Activated T-helper 1 cell treated with anti-CD3 and anti-CD28 coated beads, Interleukin-12 subunit alpha, Interleukin-12 subunit beta, Interleukin-2, Interleukin-4 antibody, amounts not matched to agents 30 ng/mL and 10 ng/mL and 1 ng/mL, durations not matched to agents 14 hours and 24 hours and 36 hours (primary cell): ENCODE measurements around the gene ACKR4. TPM values are rescaled to one million over a fixed set of nuclear protein-coding genes. Genes with fewer than 3 reads are reported as not detected.
"Not testable (repeated sequence)": the region's sequence is repeated elsewhere in the genome, so short reads cannot be mapped to it uniquely, and the experiment has no call there.

Experiments used
- DNase-seq: peaks from one replicate; pipeline ENCODE4 v3.0.0; 2021; ENCODE audit warnings: low spot score
- H3K27ac Mint-ChIP-seq: one replicate; pipeline ENCODE4 v1.8.0; 2021; ENCODE audit warnings: mild to moderate bottlenecking, mixed read lengths
- H3K27me3 Mint-ChIP-seq: one replicate; pipeline ENCODE4 v1.8.0; 2022; ENCODE audit warnings: mild to moderate bottlenecking, moderate library complexity, mixed read lengths; ENCODE audit not compliant: insufficient read depth
- H3K36me3 Mint-ChIP-seq: one replicate; pipeline ENCODE4 v1.8.0; 2021; ENCODE audit warnings: low read depth, mixed read lengths
- H3K4me1 Mint-ChIP-seq: one replicate; pipeline ENCODE4 v1.8.0; 2021; ENCODE audit warnings: low read depth, mixed read lengths
- H3K4me3 Mint-ChIP-seq: one replicate; pipeline ENCODE4 v1.8.0; 2021; ENCODE audit warnings: mild to moderate bottlenecking, moderate library complexity, mixed read lengths
- H3K9me3 Mint-ChIP-seq: one replicate; pipeline ENCODE4 v1.8.0; 2021; ENCODE audit warnings: mixed read lengths
- intact Hi-C: fragments of 100-400 bp; cut with micrococcal nuclease; formaldehyde crosslinking; loops from one replicate; pipeline ENCODE4 v1.15.1; 2024
- total RNA-seq: library from RNA; stranded (reverse); gene quantifications from 2 replicates; pipeline ENCODE4 v1.2.3, GENCODE V29; 2022

ACKR4 gene
- total RNA-seq: 0.15 and 0.16 TPM in 2 replicates

GRCh38 chr3:132596816-132597433, at the start of gene ACKR4:
Gene ACKR4 (plus strand): TSS chr3:132597270. CDS start chr3:132600398, 3,128 bp downstream.
- no peaks in the 10 kb centered on the region for H3K9me3 Mint-ChIP-seq
- no peak for DNase-seq
- H3K4me3 Mint-ChIP-seq: no peak within 1 kb of the TSS
- H3K27me3 Mint-ChIP-seq: no peaks in the 10 kb centered on the region
- H3K4me1 Mint-ChIP-seq: peaks cover 6% of the 10 kb centered on the region
- H3K36me3 Mint-ChIP-seq: peaks cover 10% of the 10 kb centered on the region
- no peak within 1 kb of the TSS for H3K27ac Mint-ChIP-seq
- intact Hi-C loops: no loop called here

DNA sequence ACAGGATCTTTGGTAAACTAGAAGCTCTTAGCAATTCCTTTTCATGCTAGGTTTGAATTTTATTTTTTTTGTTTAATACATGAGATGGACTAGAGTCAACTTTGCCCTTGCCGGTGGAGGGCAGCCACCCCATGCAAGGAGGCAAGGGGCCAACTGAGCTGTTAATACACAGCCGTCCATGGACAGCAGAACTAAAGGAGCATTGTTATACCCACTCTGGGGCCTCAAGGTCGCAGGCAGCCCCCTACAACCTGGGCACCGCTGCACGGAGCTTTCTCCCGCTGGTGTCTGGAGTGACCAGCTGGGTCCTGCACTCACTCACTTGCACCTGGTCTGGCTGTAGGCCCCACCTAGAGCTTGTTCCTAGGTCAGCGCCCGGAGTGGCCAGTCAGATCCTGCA, 47.9 kb upstream of the ACKR4 start:
- peaks cover 7% of the 10 kb centered on the region for H3K9me3 Mint-ChIP-seq
- no peak for DNase-seq
- peaks cover 64% of the 10 kb centered on the region for H3K4me1 Mint-ChIP-seq
- H3K27ac Mint-ChIP-seq: peak overlapping the region; percentile 95
- no peaks in the 10 kb centered on the region for H3K27me3 Mint-ChIP-seq
- H3K4me3 Mint-ChIP-seq: no peak overlapping the region
- peaks cover 20% of the 10 kb centered on the region for H3K36me3 Mint-ChIP-seq
- intact Hi-C loops: no loop called here

GRCh38 chr3:132549890-132550578, 47.0 kb upstream of the ACKR4 start:
- Mint-ChIP-seq H3K27ac (peak overlapping the region; percentile 95), H3K36me3 (peaks cover 15% of the 10 kb centered on the region), H3K4me1 (peaks cover 63% of the 10 kb centered on the region), H3K4me3 (peak overlapping the region; percentile 69), H3K9me3 (peaks cover 7% of the 10 kb centered on the region), H3K27me3 (no peaks in the 10 kb centered on the region)
- no peak for DNase-seq
- intact Hi-C loops: loop anchor here (1.0 kb wide), 4 partner anchors 8 to 133 kb away; partner anchors contain the start of gene DNAJC13

GRCh38 chr3:132550579-132551305, 46.3 kb upstream of the ACKR4 start:
- Mint-ChIP-seq H3K9me3 (peaks cover 3% of the 10 kb centered on the region), H3K27me3 (no peaks in the 10 kb centered on the region), H3K4me3 (peak overlapping the region; percentile 2), H3K36me3 (peaks cover 12% of the 10 kb centered on the region), H3K4me1 (peaks cover 64% of the 10 kb centered on the region), H3K27ac (peak overlapping the region; percentile 95)
- DNase-seq: no peak
- intact Hi-C loops: loop anchor here (1.0 kb wide), 4 partner anchors 8 to 133 kb away; partner anchors contain the start of gene DNAJC13

GRCh38 chr3:132553826-132554225, 43.2 kb upstream of the ACKR4 start:
- intact Hi-C loops: no loop called here
- Mint-ChIP-seq H3K4me1 (peaks cover 48% of the 10 kb centered on the region), H3K27me3 (no peaks in the 10 kb centered on the region), H3K27ac (no peak overlapping the region), H3K36me3 (peaks cover 15% of the 10 kb centered on the region), H3K4me3 (no peak overlapping the region), H3K9me3 (peaks cover 3% of the 10 kb centered on the region)
- DNase-seq: no peak

DNA sequence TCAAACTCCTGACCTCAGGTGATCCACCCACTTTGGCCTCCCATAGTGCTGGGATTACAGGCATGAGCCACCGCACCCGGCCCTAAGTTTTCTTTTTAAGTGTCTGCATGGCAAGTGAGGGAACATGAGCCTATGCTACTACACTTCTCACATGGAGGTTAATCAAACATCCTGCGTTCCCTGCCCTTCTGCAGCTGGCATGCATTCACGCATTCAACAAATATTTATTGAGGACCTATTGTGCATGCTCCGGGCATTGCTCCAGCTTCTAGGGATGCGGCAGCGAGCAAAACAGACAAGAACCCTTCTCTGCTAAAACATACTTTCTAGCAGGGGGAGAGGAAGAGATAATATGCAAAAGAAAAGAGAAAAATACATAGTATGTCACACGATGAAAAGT, 42.6 kb upstream of the ACKR4 start:
- H3K36me3 Mint-ChIP-seq: peaks cover 15% of the 10 kb centered on the region
- H3K27me3 Mint-ChIP-seq: no peaks in the 10 kb centered on the region
- peaks cover 3% of the 10 kb centered on the region for H3K9me3 Mint-ChIP-seq
- no peak for DNase-seq
- intact Hi-C loops: no loop called here
- no peak overlapping the region for H3K4me3 Mint-ChIP-seq
- H3K4me1 Mint-ChIP-seq: peaks cover 41% of the 10 kb centered on the region
- H3K27ac Mint-ChIP-seq: no peak overlapping the region

- Mint-ChIP-seq H3K27ac (peak overlapping the region; percentile 8), H3K9me3 (no peaks in the 10 kb centered on the region), H3K4me1 (peaks cover 31% of the 10 kb centered on the region), H3K27me3 (no peaks in the 10 kb centered on the region), H3K4me3 (no peak overlapping the region), H3K36me3 (peaks cover 12% of the 10 kb centered on the region)
- intact Hi-C loops: no loop called here
- DNase-seq: no peak
Measured at GRCh38 chr3:132555306-132556035, 41.6 kb upstream of the ACKR4 start.

- intact Hi-C loops, H3K36me3 Mint-ChIP-seq, DNase-seq, H3K4me3 Mint-ChIP-seq, H3K9me3 Mint-ChIP-seq, H3K27me3 Mint-ChIP-seq: not testable (repeated sequence)
- H3K27ac Mint-ChIP-seq: peak overlapping the region; percentile 8
- H3K4me1 Mint-ChIP-seq: peaks cover 26% of the 10 kb centered on the region
Measured at GRCh38 chr3:132556036-132556386, 41.1 kb upstream of the ACKR4 start.

DNA sequence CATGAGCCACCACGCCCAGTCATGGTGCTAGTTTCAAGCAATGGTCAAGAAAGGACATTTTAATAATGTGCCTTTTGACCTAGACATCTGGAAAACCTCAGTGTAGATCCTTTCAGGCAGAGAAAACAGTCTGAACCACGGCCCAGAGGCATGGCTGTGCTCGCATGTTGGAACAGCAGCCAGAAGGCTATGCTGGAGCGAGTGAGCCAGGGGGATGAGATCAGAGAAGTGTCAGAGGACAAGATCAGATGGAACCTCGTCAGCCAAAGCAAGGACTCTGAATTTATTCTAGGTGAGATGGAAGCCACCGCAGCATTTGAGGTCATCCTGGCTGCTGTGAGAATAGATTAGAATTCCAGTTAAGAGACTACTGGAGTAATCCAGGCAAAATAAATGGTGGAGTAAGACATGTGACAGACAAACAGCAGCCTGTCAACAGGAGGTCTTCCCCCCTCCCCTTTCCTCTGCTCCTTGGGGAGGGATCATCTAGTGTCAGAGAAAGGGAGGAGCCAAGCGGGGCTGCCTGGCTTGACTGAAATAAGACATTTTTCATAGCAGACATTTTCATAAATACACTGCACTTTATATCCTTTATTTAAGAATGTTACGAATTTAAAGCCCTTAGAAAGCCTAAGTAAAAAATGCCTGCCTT, 40.4 kb upstream of the ACKR4 start:
- H3K27me3 Mint-ChIP-seq: no peaks in the 10 kb centered on the region
- intact Hi-C loops: no loop called here
- H3K36me3 Mint-ChIP-seq: peaks cover 8% of the 10 kb centered on the region
- no peaks in the 10 kb centered on the region for H3K9me3 Mint-ChIP-seq
- H3K4me3 Mint-ChIP-seq: no peak overlapping the region
- no peak for DNase-seq
- H3K4me1 Mint-ChIP-seq: peaks cover 20% of the 10 kb centered on the region
- H3K27ac Mint-ChIP-seq: no peak overlapping the region

- no peaks in the 10 kb centered on the region for H3K4me1 Mint-ChIP-seq
- no peak for DNase-seq
Measured at GRCh38 chr3:132561003-132561402, 36.1 kb upstream of the ACKR4 start.

DNA sequence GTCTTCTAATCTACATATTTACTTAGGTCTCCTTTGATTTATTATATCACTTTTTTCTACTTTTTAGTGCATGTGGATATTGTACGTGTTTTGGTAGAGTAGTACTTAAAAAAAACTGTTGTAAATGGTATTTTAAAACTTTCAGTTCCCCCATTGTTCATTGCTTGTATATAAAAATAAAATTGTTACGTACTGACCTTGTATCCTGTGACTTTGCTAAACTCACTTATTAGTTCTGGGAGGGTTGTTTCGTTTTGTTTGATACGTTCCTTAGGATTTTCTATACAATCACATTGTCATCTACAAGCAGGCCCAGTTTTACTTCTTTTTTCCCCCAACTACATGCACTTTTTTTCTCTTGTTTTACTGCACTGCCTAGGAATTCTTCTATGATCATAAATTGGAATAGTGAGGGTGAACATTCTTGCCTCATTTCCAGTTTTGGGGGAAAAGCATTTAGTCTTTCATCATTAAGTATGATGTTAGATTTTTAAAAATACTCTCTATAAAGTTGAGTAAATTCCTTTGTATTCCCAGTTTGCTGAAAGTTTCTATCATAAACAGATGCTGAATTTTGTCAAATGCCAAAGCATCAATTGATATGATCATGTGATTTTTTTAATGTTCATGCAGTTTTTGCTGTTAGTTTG, 33.5 kb upstream of the ACKR4 start:
- intact Hi-C loops: no loop called here
- Mint-ChIP-seq H3K27me3 (no peaks in the 10 kb centered on the region), H3K36me3 (peaks cover 4% of the 10 kb centered on the region), H3K4me3 (no peak overlapping the region), H3K9me3 (no peaks in the 10 kb centered on the region), H3K27ac (no peak overlapping the region), H3K4me1 (peaks cover 4% of the 10 kb centered on the region)
- DNase-seq: no peak

More at GRCh38 chr3:132561003-132561402, 36.1 kb upstream of the ACKR4 start:
- H3K36me3 Mint-ChIP-seq: peaks cover 7% of the 10 kb centered on the region
- H3K27me3 Mint-ChIP-seq: no peaks in the 10 kb centered on the region
- H3K9me3 Mint-ChIP-seq: no peaks in the 10 kb centered on the region
- H3K4me3 Mint-ChIP-seq: no peak overlapping the region
- H3K27ac Mint-ChIP-seq: no peak overlapping the region
- intact Hi-C loops: no loop called here

DNA sequence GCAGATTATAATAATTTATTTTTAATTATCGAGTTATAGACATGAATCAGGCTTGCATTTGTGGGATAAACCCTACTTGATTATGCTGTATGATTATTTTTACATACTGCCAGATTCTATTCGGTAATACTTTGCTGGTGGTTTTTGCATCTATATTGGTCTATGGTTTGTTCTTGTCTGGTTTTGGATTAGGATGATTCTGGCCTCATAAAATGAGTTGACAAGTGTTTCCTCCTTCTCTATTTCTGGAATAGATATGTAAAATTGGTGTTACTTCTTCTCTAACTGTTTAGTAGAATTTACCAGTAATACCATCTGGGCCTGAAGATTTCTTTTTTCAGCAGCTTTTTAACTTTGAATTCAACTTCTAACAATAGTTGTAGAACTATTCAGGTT, 33.0 kb upstream of the ACKR4 start:
- H3K27ac Mint-ChIP-seq: no peak overlapping the region
- H3K36me3 Mint-ChIP-seq: peaks cover 4% of the 10 kb centered on the region

More for the DNA sequence above, 33.0 kb upstream of the ACKR4 start:
- H3K27me3 Mint-ChIP-seq: no peaks in the 10 kb centered on the region
- intact Hi-C loops: no loop called here
- no peak overlapping the region for H3K4me3 Mint-ChIP-seq
- H3K9me3 Mint-ChIP-seq: no peaks in the 10 kb centered on the region
- peaks cover 9% of the 10 kb centered on the region for H3K4me1 Mint-ChIP-seq
- DNase-seq: no peak
